Sciatic nerve (tissue), 2 donors: ENCODE results near the gene SLC4A1. TPM values are rescaled to one million over a fixed set of nuclear protein-coding genes. Genes with fewer than 3 reads are reported as not detected.

Experiments used
- ATAC-seq: fragments of 200-7000 bp; cut with Tn5 transposase; one replicate; pipeline ENCODE4 v1.9.1; 2020; ENCODE audit warnings: mild to moderate bottlenecking, moderate library complexity
- DNase-seq: peaks from one replicate; pipeline ENCODE4 v3.0.0-alpha.2; 2020; ENCODE audit warnings: low spot score
- intact Hi-C: fragments of 100-400 bp; cut with DNase I; formaldehyde crosslinking; loops from one replicate; pipeline ENCODE4 v1.14.2; 2022
- total RNA-seq: library from RNA; stranded (reverse); fragmentation: NEBNext Ultra II Directional; extraction: Animal tissue kit (Norgen Biotek cat#: 25700); gene quantifications from one replicate; pipeline ENCODE4 v1.2.1, GENCODE V29; 2021
- donor health status: DM: no; HTN: no; CAD: no.
- donor health status: DM: no; HTN: no; CAD: no.

SLC4A1 gene
- total RNA-seq, 1 donor from 2014 or later: 47.6 TPM

DNA sequence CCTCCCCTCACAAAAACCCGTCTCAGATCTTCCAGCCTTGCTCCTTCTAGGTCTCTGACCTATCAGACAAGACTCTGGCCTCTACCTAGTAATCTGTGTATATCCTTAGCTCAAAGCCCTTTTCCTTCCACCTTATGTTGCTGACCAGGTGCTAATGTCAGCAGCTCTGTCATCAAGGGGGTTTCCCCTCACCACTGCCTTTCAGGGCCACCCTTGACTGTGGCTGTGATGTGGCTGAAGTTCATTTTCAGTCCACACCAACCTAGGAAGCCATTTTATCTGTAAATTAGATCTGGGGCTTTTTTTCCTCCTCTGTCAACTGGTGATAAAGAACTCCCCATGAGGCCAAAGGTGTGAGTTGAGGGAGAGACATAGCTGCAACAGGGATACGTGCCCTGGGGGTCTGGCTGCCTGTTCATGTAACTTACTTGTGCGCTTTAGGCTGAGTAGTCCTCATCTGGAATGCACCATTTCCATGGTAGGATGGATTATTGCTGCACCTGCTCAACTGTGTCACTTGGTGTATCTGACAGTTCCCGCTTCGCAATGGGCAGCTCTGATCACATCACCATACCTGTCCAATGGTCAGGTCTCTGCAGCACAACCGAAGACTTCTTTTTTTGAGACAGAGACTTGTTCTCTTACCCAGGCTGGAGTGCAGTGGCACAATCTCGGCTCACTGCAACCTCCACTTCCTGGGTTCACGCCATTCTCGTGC, 25.7 kb upstream of the SLC4A1 start:
- intact Hi-C loops: no loop called here
- ATAC-seq: no peak

DNA sequence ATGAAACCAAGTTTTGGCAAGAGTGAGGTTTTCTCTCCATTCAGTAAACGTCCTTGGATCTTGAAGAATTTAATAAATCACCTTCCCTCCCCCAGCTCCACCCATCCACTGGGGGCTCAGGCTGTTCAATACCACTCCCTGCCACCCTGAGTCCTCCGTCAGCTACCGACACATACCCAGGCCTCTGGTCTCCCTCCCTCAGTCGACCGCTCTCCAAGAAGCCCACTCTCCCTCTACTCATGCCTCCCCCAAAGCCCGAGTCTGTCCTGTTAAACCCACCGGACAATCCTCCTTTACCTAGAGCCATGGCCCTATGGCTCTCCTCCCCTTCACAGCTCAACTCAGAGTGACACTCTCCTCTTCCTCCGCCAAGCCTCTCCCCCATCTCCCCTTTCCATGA, 19.7 kb upstream of the SLC4A1 start:
- DNase-seq (no peak), ATAC-seq (no peak)
- intact Hi-C loops: no loop called here

More for the DNA sequence above, 25.7 kb upstream of the SLC4A1 start:
- no peak for DNase-seq

GRCh38 chr17:44284024-44284400, 16.1 kb upstream of the SLC4A1 start:
- intact Hi-C loops: no loop called here
- no peak for ATAC-seq
- DNase-seq: no peak

GRCh38 chr17:44283344-44284023, 15.5 kb upstream of the SLC4A1 start:
- ATAC-seq (no peak), DNase-seq (no peak)
- intact Hi-C loops: no loop called here

- intact Hi-C loops: no loop called here
- no peak for DNase-seq
- no peak for ATAC-seq
Measured at GRCh38 chr17:44282264-44282663, 14.3 kb upstream of the SLC4A1 start.

GRCh38 chr17:44281570-44281969, 13.6 kb upstream of the SLC4A1 start:
- intact Hi-C loops: no loop called here
- ATAC-seq (no peak), DNase-seq (no peak)

DNA sequence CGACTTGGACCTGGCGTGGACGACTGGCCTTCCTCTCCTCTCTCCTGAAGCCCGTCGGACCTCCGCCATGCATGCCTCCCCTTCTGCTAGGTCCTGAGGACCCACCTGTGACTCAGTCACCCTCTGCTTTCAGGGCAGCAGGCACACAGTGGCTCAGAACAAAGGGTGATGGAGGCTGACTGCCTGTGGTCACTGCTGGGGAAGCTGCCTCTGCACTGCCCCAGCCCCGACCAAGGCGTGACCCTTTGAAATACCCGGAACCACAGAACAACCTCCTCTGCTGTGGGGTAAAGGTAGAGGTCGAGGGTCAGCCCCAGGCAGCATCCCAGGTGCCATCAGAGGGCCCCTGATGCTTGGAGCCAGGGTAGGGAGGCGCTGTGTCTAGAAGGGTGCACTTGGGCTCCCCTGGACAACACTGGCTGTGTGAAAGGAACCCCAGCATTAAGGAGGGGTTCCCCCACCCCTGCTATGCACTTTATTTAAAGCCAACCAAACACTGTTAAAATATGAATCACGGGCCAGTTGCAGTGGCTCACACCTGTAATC, 12.5 kb upstream of the SLC4A1 start:
- no peak for DNase-seq
- peak; percentile 29 for ATAC-seq

GRCh38 chr17:44279666-44280391, 11.9 kb upstream of the SLC4A1 start:
- ATAC-seq (peak; percentile 96), DNase-seq (peak; percentile 78)
- intact Hi-C loops: no loop called here

More for the DNA sequence above, 12.5 kb upstream of the SLC4A1 start:
- intact Hi-C loops: no loop called here

GRCh38 chr17:44279346-44279665, 11.4 kb upstream of the SLC4A1 start:
- DNase-seq (no peak), ATAC-seq (no peak)
- intact Hi-C loops: no loop called here

DNA sequence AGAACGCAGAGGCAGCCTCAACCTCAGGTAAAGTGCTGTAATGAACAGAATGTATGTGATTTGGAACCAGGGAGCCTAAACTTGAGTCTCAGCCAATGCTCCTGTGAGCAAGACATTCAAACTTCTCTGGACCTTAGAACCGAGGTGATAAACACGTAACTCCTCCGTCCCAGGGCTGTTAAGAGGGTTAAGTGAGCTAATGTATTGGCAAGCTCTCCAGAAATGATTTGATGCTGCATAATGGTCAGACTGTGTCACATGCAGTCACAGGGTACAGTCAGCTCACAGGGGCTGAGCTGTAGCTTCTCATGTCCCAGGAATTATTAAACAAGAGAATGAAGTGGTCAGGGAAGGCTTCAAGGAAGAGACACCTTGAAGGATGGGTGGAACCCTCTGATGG, 10.0 kb upstream of the SLC4A1 start:
- DNase-seq (no peak), ATAC-seq (no peak)
- intact Hi-C loops: no loop called here

GRCh38 chr17:44273607-44274006, 5.7 kb upstream of the SLC4A1 start:
- intact Hi-C loops: loop anchor here (2.0 kb wide), 1 partner anchor 273 kb away; no protein-coding TSS in a partner anchor
- ATAC-seq: no peak

DNA sequence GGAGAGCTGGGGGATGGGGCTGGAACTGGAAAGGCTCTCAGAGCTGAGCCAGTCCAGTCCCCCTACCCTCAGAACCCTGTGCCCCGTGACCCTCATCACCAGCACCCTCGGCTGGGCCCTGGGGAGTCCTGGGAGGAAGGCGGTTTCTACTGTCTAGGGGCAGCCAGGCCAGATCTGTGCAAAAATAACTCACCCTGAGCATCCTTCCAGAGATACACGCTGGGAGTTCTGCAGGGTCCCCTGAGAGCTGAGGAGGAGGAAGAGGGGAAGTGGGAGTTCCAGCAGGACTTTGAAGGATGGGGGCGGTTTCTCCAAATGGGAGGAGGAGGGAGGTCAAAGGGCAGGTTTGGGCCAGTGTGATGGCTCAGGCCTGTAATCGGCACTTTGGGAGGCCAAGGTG, 5.0 kb upstream of the SLC4A1 start:
- DNase-seq (no peak), ATAC-seq (no peak)
- intact Hi-C loops: loop anchor here (2.0 kb wide), 1 partner anchor 274 kb away; no protein-coding TSS in a partner anchor

More at GRCh38 chr17:44273607-44274006, 5.7 kb upstream of the SLC4A1 start:
- no peak for DNase-seq

- intact Hi-C loops: loop anchor here (2.0 kb wide), 1 partner anchor 274 kb away; no protein-coding TSS in a partner anchor
- no peak for DNase-seq
- ATAC-seq: no peak
Measured at GRCh38 chr17:44272321-44272951, 4.5 kb upstream of the SLC4A1 start.

- no peak for DNase-seq
- intact Hi-C loops: no loop called here
- no peak for ATAC-seq
Measured at GRCh38 chr17:44269535-44270240, 1.8 kb upstream of the SLC4A1 start.

DNA sequence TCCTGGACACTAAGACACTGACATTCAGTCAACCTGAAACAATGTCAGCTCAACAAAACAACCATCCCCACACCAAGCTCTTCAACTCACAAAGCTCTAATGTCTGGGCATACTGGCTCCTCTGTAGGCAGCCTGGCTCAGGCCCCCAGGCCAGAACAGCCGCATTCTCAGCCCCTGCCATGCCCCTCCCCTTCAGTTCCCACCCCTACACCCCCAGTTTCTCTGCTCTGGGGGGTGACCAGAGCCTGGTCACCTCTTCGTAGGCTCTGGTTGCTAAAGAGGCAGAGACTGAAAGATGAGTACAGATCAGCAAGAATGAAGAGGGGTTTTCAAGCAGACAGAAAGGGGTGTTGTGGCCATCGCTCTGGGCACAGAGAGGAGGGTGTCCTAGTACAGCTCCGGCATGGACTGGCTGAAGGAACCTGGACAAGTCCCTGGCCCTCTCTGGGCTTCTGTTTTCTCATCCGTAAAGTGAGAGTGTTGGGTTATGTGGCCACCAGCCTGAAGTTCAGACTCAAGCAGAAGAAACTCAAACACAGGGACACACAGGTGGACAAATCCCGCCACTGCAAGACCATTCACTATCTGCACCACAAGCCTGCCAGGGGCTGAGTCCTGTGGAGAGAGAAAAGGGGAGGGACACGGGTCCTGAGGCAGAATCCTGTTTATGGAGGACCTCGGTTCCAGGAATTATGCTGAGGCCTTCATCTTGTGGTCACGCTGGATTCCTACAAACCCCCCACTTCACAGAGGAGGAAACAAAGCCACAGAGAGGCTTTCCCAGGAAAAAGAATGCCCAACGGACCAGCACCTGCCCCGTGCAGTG, 987 bp upstream of the SLC4A1 start:
- no peak for DNase-seq
- no peak for ATAC-seq
- intact Hi-C loops: no loop called here

DNA sequence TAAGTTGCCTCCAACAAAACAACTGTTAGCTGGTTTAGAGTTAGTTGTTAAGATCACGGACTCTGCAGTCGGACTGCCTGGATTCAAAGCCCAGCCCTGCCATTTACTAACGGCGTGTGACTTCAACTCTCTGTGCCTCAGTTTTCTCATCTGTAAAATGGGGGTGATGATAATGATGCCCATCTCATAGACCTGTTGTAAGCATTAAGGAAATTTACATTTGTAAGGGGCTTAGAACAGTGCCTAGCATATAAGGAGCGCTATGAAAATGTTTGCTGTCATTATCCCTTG, 825 bp downstream of the SLC4A1 start:
- intact Hi-C loops: no loop called here
- DNase-seq (no peak), ATAC-seq (no peak)

- intact Hi-C loops: no loop called here
- ATAC-seq (no peak), DNase-seq (no peak)
Measured at GRCh38 chr17:44266402-44267164, 1.4 kb downstream of the SLC4A1 start.
